OCI-LY3 (cell line): ENCODE data around the gene KPNA2.

Source experiments
- EZH2phosphoT487 ChIP-seq: fragments of 200-600 bp; shearing (Covaris generic); IDR thresholded peaks from 2 replicates; pipeline ENCODE4 v1.6.1; 2018; ENCODE audit warnings: antibody characterized with exemption, mixed run types, low read depth
- TF ChIP-seq, protein P1 (sequence below): fragments of 200-600, 300-600 bp; sonication (generic); IDR thresholded peaks from 2 replicates; pipeline ENCODE4 v1.5.1; 2014; ENCODE audit warnings: antibody characterized with exemption, low read length, low read depth

DNA sequence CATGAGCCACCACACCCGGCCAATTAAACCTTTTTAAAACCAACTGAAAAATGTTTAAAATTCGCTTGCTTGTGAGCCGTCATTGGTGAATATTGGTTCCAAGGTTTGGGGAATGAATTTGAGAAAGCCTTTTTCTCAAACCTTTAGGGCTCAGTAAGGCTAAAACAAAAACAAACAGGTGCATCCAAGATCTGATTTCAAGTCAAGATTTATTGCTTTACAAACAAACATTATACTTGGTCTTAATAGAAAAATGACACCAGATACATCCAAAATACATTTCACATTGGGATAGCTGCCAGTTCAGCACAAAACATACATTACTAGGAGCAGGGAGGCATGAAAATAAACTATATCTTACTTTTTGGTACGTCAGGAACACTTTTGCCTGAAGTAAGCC, 44.6 kb upstream of the KPNA2 start:
- TF ChIP-seq, protein P1, sequence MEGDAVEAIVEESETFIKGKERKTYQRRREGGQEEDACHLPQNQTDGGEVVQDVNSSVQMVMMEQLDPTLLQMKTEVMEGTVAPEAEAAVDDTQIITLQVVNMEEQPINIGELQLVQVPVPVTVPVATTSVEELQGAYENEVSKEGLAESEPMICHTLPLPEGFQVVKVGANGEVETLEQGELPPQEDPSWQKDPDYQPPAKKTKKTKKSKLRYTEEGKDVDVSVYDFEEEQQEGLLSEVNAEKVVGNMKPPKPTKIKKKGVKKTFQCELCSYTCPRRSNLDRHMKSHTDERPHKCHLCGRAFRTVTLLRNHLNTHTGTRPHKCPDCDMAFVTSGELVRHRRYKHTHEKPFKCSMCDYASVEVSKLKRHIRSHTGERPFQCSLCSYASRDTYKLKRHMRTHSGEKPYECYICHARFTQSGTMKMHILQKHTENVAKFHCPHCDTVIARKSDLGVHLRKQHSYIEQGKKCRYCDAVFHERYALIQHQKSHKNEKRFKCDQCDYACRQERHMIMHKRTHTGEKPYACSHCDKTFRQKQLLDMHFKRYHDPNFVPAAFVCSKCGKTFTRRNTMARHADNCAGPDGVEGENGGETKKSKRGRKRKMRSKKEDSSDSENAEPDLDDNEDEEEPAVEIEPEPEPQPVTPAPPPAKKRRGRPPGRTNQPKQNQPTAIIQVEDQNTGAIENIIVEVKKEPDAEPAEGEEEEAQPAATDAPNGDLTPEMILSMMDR = no peak
- no peak for TF ChIP-seq EZH2phosphoT487
